H1 (cell line): Measurements from ENCODE around the gene HM13.

Source experiments
- CTCF ChIP-seq, 3 experiments: IDR thresholded peaks; 1 replicate in 2 of 3; 2 replicates in 1 of 3; pipeline versions ENCODE4 v1.5.1 to v1.6.1; 2011; ENCODE audit warnings: low read length in 3 of 3, mild to moderate bottlenecking in 3 of 3, inconsistent platforms in 2 of 3, low read depth in 1 of 3, moderate library complexity in 1 of 3; ENCODE audit not compliant: insufficient read depth in 1 of 3; ENCODE audit errors: control extremely low read depth in 1 of 3
- EP300 ChIP-seq, 2 experiments: IDR thresholded peaks; 1 replicate in 1 of 2; 2 replicates in 1 of 2; pipeline ENCODE4 v1.6.1; 2011 to 2012; ENCODE audit warnings: low read depth in 2 of 2, low read length in 2 of 2, mild to moderate bottlenecking in 2 of 2, borderline replicate concordance in 1 of 2, inconsistent platforms in 1 of 2, moderate library complexity in 1 of 2
- EZH2 ChIP-seq: fragments of 200-600 bp; sonication (generic); IDR thresholded peaks from 2 replicates; pipeline ENCODE4 v1.7.1; 2012; ENCODE audit warnings: low read depth, mild to moderate bottlenecking, moderate library complexity, low read length, inconsistent platforms; ENCODE audit not compliant: severe bottlenecking
- FOSL1 ChIP-seq: IDR thresholded peaks from 2 replicates; pipeline ENCODE4 v1.6.1; 2011; ENCODE audit warnings: mild to moderate bottlenecking, low read depth, low read length, moderate library complexity; ENCODE audit not compliant: insufficient read depth
- POLR2A ChIP-seq, 2 experiments: IDR thresholded peaks; 1 replicate in 1 of 2; 2 replicates in 1 of 2; pipeline ENCODE4 v1.6.1; 2011; ENCODE audit warnings: low read depth in 2 of 2, low read length in 2 of 2, mild to moderate bottlenecking in 2 of 2; ENCODE audit errors: control extremely low read depth in 1 of 2
- POLR2AphosphoS5 ChIP-seq: IDR thresholded peaks from 2 replicates; pipeline ENCODE4 v1.6.1; 2011; ENCODE audit warnings: low read depth, low read length

GRCh38 chr20:31580706-31581105, 66.5 kb downstream of the HM13 start:
- TF ChIP-seq EP300 (IDR thresholded peaks at IDR 0.05; ENCODE audit: borderline replicate concordance in 1 of 2, low read depth in 2 of 2, low read length in 2 of 2) (no peak), POLR2AphosphoS5 (no peak), CTCF (IDR thresholded peaks at IDR 0.05; ENCODE audit: control extremely low read depth in 1 of 3, insufficient read depth in 1 of 3, low read depth in 1 of 3, low read length in 3 of 3) (no peak), POLR2A (IDR thresholded peaks at IDR 0.05; ENCODE audit: control extremely low read depth in 1 of 2, low read depth in 2 of 2, low read length in 2 of 2) (no peak; a peak in 1 of 3 replicates), FOSL1 (no peak), EZH2 (no peak)
